ENCODE data around the gene SLC18A2.

DNA sequence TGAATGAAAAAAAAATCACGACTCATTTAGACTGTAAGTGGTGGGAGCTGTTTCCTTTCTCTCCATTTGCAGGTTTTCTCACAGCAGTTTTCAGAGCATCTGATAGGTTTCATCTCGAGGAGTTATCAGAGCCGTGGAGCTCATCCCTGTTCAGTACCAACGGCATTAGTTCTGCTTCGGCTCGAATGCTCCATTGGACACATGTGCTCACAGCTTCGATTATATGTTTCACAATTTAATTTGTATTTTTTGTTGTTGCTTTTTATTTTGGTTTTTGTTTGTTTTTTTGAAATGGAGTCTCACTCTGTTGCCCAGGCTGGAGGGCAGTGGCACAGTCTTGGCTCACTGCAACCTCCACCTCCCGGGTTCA, 1.5 kb downstream of the SLC18A2 start:
- TF ChIP-seq SP1 (IDR thresholded peaks at IDR 0.05; ENCODE audit: low read depth, low read length) (no peak), POLR2AphosphoS2 (IDR thresholded peaks at IDR 0.05; ENCODE audit: low read depth, low read length) (no peak), EZH2 (IDR thresholded peaks at IDR 0.05; ENCODE audit: borderline replicate concordance, control insufficient read depth, low read depth, low read length) (no peak), TAF1 (IDR thresholded peaks at IDR 0.05; ENCODE audit: borderline replicate concordance, low read depth, low read length) (no peak), RBBP5 (conservative IDR thresholded peaks at IDR 0.05) (no peak), KAT2A (conservative IDR thresholded peaks at IDR 0.05; ENCODE audit: control insufficient read depth, low read depth, low read length) (no peak), MTA3 (IDR thresholded peaks at IDR 0.05; ENCODE audit: borderline replicate concordance, low read length) (no peak), YBX1 (IDR thresholded peaks at IDR 0.05) (no peak), GABPA (IDR thresholded peaks at IDR 0.05; ENCODE audit: low read depth) (no peak), POLR2AphosphoS5 (IDR thresholded peaks at IDR 0.05; ENCODE audit: low read length) (no peak)
- TF ChIP-seq, protein P1, sequence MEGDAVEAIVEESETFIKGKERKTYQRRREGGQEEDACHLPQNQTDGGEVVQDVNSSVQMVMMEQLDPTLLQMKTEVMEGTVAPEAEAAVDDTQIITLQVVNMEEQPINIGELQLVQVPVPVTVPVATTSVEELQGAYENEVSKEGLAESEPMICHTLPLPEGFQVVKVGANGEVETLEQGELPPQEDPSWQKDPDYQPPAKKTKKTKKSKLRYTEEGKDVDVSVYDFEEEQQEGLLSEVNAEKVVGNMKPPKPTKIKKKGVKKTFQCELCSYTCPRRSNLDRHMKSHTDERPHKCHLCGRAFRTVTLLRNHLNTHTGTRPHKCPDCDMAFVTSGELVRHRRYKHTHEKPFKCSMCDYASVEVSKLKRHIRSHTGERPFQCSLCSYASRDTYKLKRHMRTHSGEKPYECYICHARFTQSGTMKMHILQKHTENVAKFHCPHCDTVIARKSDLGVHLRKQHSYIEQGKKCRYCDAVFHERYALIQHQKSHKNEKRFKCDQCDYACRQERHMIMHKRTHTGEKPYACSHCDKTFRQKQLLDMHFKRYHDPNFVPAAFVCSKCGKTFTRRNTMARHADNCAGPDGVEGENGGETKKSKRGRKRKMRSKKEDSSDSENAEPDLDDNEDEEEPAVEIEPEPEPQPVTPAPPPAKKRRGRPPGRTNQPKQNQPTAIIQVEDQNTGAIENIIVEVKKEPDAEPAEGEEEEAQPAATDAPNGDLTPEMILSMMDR (IDR thresholded peaks at IDR 0.05 in 2 of 3, conservative IDR thresholded peaks at IDR 0.05 in 1 of 3; ENCODE audit: control insufficient read depth in 2 of 3, extremely low read depth in 1 of 3, insufficient read depth in 1 of 3, low read depth in 3 of 3, low read length in 3 of 3): no peak

Data from GM12878 (cell line).